Activated T-cell treated with anti-CD3 and anti-CD28 coated beads, Interleukin-2, amount 50 U/mL, for 1 hour (primary cell): Measurements from ENCODE around the gene COPB1.
A peak's percentile ranks its signal among the peaks of the same experiment; 100 is the strongest.

Experiments used
- DNase-seq: peaks from one replicate; pipeline ENCODE4 v3.0.0-alpha.2; 2020

Gene COPB1

DNA sequence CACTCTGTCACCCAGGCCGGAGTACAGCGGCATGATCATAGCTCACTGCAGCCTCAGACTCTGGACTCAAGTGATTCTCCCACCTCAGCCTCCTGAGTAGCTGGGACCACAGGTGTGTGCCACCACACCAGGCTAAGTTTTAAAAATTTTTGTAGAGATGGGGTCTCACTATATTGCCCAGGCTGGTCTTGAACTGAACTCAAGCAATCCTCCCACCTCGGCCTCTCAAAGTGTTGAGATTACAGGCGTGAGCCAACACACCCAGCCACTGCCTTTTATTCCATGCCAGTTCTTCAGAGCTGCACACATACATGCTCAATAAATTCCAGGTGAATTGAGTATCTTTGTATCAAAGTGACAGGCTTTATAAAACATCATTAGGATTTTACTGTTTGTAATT is 2.4 kb upstream of the COPB1 start:
- DNase-seq = no peak

DNA sequence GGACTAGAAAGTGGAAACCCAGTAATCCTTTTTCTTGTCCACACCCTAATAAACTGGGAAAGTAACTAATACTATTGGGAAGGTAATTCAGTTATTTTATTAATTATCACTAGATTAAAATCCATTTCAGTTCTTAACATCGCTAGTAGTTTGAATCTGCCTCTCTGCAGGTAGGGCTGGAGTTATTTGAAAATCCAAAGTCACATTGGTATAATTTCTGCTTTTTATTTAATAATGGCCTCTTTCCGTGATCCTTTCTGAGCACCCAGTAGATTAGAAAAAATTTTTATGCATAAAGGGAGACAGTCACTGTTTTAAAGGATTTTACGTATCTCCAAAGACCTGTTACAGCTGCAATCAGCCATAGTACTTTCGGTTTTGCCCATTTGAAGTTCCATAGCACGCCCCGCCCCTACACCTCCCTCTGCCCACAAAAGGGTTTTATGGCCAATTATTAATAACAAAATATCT is 605 bp upstream of the COPB1 start:
- peak; percentile 53 for DNase-seq

DNA sequence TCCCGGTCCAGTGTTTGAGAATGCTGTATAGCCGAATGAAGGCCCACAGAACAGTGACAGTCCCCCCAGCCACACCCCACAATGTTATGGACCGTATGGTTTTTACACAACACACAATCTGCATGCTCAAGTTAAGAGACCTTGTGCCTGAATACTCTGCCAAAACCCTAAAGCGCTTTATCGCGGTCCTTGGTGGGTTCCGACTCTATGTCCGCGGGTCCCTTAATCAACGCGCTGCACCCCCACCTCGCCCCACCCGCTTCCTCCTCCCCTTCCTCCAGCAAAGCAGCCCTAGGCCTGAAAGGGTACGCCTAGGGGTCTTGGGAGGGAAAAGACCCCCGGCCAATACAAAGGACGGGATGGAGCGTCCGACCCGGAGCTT is 442 bp downstream of the COPB1 start:
- DNase-seq = no peak

DNA sequence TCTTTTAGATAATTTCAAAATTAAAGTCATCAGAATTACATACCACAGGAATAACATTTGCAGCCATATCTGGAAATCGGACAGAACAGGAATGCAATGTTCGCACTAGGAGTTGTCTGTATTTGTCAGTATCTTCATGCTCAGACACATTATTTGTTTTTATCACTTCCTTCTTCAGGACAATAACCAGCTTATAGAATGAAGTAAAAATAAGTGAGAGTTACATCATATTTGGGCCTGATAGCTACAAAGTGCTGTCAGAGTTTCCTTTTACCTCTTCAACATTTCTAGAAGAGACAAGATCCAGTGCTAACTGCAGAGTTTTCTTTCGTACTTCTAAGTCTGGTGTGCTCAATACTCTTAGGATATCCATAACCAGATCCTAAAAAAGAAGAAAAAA is 18.9 kb downstream of the COPB1 start:
- no peak for DNase-seq

DNA sequence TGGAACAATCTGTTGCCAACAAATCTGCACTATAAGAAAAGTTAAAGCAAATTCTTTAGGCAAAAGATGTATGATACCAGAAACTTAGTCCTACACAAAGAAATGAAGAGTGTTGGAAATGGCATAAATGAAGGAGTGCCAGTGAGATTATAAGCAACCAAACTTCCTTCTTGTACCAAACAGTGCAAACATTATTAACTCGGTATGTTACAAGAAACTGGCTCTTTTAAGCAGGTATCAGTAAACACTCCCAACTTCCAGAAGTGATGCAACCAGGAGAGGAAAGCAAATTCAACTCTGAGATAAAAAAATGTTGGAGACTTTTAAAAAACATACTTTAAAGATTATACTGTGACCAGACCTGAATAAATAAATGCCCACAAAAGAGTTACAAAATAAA is 28.5 kb downstream of the COPB1 start:
- DNase-seq = no peak

DNA sequence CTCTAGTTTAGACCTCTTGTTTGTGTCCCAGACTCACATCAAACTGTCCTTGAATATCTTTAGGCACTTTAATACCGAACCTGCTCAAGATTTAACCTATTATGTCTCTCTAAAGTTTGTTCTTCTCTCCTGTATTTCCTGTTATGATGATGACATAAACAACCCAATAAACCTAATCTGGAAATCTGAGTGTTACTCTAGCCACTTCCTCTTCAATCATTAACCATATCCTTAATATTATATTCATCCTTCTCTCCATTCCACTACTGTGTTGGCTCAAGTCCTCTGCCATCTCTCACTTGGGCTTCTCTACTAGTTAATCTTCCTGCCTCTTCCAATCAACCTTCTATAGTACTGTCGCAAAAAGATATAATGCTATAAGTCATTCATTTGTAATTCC is 36.0 kb downstream of the COPB1 start:
- no peak for DNase-seq

DNA sequence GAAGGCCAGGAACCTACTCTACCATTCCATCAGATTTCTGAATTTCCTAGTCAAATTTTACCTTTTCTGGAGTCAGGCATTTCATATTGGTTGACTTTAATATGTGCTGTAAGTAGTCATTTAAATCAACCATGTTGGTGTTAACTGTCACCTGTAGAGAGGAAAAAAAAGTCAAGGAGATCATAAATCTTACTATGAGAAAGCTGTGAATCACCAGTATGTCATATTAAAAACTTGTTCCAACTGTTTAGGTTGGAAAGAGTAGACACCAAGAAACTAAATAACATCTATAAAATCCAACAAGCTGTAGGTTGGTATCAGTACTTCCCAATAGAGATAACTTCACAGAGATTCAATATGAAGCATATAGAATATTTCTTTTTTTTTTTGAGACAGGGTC is 39.5 kb downstream of the COPB1 start:
- DNase-seq = no peak

DNA sequence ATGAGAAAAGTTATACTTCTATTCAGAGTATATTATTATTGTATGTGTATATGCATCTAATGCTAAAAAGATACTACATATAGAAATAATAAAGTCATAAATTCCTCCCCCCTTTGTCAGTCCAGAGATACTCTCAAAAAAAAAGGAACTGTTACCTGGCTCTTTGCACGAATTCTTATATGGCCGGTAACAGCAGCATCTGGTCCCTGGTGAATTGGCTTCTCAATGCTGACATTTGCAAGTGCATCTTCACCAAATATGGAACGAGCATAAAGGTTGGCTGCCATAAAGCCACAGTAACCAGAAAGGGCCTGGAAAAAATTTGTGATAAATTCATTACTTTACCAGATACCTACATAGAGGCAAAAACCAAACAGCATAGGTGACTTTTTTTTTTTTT is 41.2 kb downstream of the COPB1 start:
- DNase-seq = no peak

DNA sequence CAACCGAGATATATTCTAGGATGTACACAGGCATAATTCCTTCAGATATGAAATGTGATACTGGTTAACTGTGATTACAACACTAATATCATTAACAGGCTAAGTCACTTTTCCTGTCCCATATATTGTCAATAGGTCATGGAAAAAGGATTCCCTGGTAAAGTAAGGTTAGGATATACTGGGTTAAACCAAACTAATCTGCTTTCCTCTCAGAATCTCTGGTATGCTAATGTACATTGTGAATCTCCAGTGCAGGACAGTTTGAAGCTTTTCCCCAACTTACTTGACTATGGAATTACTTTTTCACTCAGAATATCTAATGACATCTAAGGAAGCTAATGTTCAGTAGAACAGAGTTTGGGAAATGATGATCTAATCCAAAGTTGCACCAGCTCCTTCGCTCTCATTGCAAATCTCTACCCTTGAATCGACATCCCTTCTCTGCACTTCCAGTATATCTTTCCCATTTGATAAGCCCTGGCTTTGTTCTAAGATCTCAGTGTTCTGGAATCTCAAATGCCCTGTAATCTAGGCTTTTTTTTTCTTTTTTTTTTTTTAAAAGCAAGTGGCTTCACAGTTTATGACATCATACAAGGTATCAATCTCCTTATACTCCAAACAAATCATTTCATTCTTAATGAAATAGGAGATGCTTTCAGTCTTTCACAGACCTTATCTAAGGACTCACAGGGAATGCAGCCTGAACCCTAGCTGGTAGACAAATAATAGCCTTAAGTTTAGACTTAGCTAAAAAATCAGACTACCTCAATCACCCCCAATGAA is 43.8 kb downstream of the COPB1 start:
- DNase-seq = no peak

DNA sequence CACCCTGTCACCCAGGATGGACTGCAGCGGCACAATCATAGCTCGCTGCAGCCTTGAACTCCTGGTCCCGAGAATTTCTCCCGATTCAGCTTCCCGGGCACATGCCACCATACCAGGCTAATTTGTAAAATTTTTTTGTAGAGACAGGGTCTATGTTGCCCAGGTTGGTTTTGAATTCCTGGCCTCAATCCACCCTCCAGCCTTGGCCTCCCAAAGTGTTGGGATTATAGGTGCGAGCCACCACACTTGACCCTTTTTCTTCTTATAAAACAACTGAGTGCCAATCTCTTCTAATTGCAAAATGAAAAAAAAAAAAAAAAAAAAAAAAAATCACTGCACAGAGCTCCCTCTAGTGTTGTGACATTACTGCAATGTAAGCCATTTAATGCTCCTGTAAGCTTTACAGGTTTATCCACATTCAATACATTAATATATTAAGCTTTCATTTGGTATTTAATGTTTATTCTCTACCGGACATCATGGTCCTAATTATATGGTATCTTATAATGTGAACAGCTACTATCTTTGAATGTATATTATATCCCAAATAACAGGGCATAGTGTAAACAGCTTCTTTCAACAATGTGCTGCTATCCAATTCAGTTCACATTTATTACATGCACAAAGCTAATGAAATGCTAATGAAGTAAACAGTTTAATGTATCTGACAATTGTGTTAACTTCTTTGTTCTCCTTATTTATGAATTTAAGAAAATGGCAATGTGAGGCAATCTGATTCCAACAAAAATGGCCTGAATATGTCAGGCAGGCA is 44.6 kb downstream of the COPB1 start:
- DNase-seq = peak; percentile 24

DNA sequence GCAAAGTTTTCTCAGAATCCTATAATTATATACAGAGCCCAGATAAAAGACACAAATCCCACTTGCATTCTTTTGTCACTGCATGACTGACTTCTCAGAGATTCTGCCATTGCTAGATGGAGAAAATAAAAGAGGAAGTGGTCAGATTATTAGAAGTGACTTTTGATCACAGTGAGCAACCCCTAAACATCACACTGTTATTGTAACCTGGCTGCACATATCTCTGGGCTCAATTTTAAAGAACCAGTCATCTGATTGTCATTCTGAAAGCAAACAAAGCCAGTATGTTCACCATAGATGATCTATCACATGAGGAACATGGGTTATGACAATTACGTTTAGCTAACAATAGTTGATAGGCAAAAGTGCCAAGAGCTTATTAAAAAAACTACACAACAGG is 47.8 kb downstream of the COPB1 start:
- no peak for DNase-seq

DNA sequence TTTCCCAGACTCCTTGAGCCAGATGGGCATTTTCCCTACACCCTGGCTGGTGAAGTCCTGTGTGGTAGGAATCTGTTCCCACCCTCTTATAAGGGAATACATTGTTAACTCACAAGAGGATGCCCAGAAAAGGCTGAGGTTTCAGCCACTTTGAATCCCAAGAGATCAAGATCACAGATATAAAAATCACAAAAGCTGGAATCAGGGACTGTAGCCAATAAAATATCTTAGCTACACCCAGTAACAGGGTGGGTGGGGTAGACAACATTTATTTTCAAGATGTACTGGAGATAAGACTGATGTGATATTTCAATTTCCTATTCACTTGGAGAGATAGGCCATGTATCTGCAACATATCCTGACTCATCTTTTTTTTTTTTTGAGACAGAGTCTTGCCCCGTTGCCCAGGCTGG is 50.3 kb downstream of the COPB1 start:
- DNase-seq = no peak

DNA sequence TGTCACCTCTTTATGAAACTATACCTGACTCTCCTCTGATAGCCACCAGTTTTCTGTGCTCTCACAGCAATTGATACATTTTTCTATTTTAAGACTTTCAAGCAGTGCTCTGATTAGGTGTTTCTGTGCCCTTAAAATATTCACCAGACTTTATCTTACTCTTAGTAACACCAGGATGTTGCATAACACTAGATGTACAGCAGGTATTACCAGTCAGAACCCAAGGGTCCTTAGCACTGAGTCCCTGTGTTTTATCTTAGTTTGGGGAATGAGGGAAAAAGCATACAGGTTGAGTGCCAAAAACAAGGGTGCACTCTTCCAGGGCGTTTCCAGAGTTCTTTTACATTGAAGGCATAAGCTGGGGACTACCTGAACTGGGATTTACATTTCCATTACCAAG is 51.4 kb downstream of the COPB1 start:
- DNase-seq = no peak

DNA sequence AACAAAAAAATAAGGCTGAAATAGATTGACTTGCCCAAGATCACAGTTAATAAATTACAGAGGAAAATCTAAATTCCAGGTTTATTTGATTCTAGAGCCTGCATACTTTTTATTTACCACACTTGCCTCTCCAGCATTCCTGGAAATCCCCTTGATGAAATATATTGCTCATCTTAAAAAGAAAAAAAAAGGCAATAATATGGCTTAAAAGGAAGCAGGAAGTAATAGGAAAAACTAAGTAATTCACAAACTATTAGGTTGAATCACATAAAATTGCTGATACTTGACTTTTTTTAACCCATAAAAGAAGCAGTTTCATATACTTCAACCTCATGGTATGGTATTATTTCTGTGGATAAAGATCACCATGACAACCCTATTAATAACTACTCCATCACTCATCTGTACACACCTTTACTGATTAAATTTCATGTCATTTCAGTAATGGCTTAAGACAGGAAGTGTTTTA is 52.9 kb downstream of the COPB1 start:
- no peak for DNase-seq

DNA sequence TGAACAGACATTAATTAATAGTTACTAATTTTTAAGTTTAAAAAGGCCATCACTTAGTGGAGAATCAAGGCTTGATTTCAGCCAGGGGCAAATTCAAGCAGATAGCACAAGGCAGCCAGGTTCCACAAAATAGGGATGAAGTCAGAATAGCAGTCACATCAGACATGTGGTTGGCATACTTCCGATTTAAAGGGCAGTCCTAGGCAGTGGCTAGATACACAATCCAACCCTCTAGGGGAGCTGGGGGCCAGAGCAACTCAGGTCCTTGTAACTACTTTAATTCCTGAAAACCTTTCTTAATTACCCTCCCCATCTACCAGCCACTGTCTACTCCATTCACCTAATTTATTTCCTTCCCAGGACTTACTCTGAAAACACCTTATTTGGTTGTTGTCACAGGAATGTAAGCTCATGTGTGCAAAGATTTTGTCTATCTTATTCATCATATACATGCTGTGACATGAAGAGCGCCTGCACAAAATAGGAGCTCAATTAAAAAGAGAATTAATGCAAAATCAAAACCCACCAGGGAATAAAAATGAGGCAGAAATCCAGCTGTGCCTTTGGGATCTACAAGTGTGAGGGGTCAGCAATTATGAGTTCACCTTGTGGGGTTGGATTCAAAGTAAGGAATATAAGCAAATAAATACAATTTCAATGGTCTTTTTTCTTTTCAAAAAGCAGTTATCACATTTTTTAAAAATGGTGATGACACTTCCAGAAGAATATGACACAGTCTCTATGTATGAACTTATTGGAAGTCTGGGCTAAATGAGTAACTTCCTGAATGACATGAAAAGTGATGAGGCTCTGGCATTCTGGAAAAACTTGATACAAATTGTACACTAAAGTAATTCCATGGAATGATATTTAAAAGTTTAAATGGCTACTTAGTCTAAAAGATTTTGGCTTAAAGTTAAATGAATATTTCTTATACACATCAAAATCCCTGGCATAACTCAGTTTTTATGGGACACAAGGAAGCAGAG is 53.8 kb downstream of the COPB1 start:
- DNase-seq = no peak

DNA sequence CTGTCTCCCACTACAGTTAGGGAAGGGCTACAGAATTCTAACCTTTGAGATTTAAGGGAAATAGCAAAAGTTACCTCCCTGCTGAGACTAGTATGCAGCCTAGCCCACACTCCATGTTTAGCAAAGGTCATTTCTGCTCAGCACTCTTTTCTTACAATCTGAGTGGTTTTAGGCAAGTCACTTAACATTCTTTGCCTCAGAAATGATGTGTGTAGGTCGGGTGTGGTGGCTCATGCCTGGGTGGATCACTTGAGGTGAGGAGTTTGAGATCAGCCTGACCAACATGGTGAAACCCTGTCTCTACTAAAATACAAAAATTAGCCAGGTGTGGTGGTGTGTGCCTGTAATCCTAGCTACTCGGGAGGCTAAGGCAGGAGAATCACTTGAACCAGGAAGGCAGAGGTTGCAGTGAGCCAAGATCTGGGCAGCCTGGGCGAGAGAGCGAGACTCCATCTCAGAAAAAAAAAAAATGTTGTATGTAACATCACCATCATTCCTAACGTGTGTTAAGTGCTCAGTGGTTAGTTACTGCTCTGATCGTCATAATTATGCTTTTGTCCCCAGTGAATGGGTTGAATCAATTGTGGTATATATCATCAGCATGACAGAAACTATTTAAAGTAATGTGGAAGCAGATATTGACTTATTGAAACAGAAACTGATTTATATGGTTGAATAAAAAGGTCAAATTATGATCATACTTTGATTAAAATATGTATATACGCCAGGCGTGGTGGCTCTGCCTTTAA is 55.0 kb downstream of the COPB1 start:
- DNase-seq = no peak

DNA sequence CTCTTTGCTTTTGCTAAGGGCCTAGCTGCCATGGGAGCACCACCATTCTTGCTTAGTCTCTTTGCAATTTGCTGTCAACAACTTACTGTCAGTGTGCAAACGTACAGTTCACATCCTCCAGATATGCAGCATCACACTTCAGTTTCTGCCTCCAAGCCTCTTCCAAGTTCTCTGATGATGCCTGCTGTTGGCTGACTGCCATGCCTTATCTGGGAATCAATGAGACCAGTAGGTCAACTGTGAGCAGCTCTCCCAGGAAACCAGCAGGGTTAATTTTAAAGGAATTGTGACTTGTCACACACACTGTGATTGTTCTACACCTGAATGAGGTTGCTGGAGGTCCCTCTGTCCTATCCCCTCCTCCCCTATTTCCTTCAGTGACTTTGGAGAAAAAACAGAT is 56.0 kb downstream of the COPB1 start:
- no peak for DNase-seq

DNA sequence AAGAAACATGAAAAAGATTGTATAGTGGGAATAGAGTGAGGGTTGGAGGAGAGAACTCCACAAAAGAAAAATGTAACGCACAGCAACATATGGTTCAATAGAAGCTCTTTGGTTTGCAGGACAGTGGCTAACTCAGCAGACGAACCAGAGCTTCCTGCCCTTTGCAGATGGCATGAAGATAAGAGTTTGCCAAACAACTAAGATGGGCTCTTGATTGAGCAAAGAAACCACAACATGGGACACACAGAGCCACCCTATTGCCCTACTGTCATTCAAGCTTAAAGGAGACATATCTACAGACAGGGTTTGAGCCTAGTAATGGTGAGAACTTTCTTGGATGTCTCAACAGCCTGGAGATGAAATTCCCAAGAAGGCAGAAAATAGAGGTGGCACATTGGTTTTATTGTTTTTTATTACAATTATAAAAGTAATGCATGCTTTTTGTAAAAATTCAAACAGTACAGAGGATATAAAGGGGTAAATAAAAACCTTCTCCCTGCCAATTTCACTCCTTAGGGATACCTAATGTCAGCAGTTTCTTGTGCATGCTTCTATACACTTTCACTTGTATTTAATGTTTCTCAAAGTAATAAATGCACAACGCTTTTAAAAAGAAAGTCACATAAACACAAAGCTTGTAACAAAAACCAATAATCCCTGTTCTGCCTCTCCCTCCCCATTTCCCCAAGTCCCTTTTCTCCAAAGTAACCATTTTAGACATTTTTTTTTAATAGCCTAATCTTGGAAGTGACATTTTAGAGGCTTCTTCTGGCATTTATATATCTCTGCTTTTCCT is 63.7 kb downstream of the COPB1 start:
- no peak for DNase-seq

DNA sequence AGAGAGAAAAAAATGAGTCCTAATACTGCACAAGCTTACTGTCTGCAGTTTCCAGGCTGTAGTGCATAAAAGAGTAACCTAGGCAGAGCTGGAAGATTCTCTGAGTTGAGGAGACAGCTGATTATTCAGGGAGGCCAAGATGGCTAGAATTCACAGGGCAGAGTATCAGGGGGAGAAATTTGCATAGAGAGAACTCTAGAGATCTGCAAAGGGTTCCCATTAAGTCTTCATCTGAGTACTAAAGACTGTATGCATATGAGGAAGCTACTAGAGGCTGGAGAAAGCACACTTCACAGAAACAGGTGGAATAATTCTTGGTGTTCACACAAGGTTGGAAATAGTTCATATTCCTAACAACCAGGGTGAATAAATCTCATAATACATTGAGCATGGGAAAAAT is 74.0 kb downstream of the COPB1 start:
- DNase-seq = no peak

DNA sequence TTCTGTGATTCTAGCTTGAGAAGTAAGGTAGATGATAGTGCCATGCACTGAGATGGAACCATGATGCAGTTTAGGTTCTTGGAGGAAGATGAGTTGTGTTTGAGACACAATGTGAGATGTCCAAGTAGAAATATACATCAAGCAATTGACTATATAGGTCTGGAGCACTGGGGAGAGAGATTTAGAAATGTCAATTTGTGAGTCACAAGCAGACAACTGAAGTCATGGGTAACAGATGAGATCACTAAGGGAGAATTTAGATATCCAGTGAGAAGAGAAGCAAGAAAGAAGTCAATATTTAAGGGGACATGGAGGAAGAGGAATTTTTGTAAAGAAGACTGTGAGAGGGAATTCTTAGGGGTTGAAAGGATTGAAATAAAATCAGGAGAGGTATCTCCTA is 75.5 kb downstream of the COPB1 start:
- no peak for DNase-seq

DNA sequence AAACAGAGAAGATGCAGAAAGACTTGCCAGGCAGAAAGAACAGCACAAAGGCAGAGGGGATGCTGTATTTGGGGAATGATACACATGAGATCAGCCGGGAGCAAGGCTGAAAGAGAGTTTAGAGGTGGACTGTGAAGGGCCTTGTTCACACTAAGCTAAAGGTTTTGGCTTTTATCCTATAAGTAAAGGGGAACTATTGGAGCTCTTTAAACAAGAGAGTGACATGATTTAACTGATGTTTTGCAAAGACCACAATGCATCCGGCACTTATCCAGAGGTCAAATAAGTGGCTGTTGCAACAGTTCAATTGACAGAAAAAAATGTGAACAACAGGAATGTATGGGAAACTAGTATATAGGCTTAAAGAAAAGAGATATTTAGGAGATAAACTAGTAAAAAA is 76.0 kb downstream of the COPB1 start:
- no peak for DNase-seq

DNA sequence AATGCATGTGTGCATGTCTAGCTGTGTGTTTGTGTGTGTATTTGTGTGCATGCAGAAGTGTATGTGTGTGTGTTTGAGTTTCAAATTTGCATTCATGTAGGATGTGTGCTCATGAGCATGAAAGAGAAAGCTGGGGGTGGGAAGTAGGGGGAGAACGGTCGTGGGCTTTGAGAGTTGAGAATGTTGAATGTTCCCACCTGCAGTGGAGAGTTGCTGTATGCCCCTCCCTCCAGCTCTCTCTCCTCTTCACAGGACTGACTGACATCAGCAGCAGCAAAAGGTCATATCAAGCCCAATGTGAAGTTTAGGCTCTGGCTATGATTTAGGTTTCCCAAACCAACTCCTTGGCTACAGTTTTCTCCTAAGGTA is 76.8 kb downstream of the COPB1 start:
- DNase-seq = no peak
